Measurements from ENCODE around the gene HECW1.

DNA sequence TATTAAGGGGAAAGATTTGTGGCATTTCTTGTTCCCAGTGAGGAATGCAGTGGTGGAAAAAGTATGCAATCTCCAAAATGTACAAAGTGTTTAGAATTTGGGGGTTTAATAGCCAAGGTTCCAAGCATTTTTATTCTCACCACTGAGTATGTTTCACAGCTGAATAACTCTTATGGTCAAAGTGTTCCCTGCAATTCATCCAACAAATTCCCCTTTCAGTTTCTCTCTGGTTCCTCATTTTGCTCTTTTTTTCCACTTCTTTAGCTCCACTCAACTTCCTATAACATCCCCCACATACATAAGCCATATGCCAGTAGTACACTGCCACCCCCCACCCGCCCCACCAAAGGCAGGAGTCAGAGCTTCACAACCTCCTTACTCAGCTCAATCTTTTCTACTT is 4.6 kb downstream of the HECW1 start:
- no peak for TF ChIP-seq L3MBTL2 (conservative IDR thresholded peaks at IDR 0.05)
- TF ChIP-seq ZNF384 (IDR thresholded peaks at IDR 0.05): no peak
- no peak for TF ChIP-seq NFRKB (IDR thresholded peaks at IDR 0.05)
- TF ChIP-seq FOXK2 (IDR thresholded peaks at IDR 0.05): no peak
- TF ChIP-seq SP1 (IDR thresholded peaks at IDR 0.05): no peak

All from HEK293T (cell line).